ENCODE results near the gene RAP1A.

GRCh38 chr1:111739194-111739924, 119.8 kb downstream of the RAP1A start, which contains the start of gene INKA2:
- TF ChIP-seq, protein P1, sequence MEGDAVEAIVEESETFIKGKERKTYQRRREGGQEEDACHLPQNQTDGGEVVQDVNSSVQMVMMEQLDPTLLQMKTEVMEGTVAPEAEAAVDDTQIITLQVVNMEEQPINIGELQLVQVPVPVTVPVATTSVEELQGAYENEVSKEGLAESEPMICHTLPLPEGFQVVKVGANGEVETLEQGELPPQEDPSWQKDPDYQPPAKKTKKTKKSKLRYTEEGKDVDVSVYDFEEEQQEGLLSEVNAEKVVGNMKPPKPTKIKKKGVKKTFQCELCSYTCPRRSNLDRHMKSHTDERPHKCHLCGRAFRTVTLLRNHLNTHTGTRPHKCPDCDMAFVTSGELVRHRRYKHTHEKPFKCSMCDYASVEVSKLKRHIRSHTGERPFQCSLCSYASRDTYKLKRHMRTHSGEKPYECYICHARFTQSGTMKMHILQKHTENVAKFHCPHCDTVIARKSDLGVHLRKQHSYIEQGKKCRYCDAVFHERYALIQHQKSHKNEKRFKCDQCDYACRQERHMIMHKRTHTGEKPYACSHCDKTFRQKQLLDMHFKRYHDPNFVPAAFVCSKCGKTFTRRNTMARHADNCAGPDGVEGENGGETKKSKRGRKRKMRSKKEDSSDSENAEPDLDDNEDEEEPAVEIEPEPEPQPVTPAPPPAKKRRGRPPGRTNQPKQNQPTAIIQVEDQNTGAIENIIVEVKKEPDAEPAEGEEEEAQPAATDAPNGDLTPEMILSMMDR (IDR thresholded peaks at IDR 0.05): no peak
- no peak for TF ChIP-seq POLR2A (IDR thresholded peaks at IDR 0.05)

Measured in testis (tissue), 2 donors.